Measurements from ENCODE around the gene RETREG1. TPM values are rescaled to one million over a fixed set of nuclear protein-coding genes. Genes with fewer than 3 reads are reported as not detected.
A peak's percentile ranks its signal among the peaks of the same experiment; 100 is the strongest.

RETREG1 gene
- total and polyA plus RNA-seq, 2 of the 13 experiments (the other 11 are each of a cell fraction or from before 2014, with no cell fraction given), result 0.07 TPM; not detected in 1

DNA sequence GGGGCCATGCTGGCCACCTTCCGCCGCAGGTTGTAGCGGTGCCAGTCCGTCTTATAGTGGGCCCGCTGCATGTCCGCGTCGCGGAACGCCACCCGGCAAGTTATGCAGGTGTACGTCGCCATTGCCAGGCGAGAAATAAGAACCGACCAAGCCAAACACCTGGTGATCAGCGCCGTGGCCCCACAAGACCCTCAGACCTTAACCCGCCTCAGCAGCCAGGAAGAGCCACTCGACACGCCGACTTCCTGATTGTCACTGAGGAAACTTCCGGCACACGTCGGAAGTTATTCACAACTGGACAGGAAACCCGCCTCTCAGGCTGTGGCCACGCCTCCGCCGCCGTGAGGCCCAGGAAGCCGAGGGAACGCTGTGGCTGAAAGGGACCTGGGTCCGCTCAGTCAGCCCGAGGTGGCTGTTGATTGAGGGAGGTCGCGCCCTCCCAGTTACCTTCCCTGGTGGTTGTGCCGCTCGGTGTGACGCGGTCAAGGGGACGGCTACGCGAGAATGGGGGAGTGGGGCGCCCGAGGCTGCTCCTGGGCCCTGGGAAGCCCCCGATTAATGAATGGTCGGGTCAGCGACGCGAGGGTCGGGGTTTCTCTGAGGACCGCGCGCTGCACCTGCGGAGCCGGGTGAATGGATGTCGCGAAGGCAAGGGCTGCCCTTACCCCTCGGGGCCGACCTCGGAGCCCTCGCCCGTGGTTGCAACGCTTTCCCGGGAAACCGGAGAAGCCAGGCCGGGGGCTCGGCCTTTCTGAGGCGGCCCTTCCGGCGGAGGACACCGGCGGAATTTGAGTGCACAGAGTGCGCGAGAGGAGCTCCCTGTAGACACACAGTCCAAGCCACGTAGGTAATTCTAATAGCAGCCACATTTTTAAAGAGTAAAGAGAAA, 151.0 kb downstream of the RETREG1 start, which contains the start of gene ZNF622 (continued):
- TF ChIP-seq, protein P1, sequence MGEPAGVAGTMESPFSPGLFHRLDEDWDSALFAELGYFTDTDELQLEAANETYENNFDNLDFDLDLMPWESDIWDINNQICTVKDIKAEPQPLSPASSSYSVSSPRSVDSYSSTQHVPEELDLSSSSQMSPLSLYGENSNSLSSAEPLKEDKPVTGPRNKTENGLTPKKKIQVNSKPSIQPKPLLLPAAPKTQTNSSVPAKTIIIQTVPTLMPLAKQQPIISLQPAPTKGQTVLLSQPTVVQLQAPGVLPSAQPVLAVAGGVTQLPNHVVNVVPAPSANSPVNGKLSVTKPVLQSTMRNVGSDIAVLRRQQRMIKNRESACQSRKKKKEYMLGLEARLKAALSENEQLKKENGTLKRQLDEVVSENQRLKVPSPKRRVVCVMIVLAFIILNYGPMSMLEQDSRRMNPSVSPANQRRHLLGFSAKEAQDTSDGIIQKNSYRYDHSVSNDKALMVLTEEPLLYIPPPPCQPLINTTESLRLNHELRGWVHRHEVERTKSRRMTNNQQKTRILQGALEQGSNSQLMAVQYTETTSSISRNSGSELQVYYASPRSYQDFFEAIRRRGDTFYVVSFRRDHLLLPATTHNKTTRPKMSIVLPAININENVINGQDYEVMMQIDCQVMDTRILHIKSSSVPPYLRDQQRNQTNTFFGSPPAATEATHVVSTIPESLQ (CRISPR knock-in tag; conservative IDR thresholded peaks at IDR 0.05), result no peak; the same call in 1 of the 2 replicates
- TF ChIP-seq KDM4B (CRISPR knock-in tag; IDR thresholded peaks at IDR 0.05) (peak; percentile 13; the same call in 1 of the 2 replicates), RFX5 (IDR thresholded peaks at IDR 0.05; ENCODE audit: low read depth, low read length) (no peak), KLF11 (CRISPR knock-in tag; IDR thresholded peaks at IDR 0.05) (peak; percentile 34; the same call in 1 of the 2 replicates), TMF1 (CRISPR knock-in tag; IDR thresholded peaks at IDR 0.05; ENCODE audit: low read depth) (no peak), SIN3B (IDR thresholded peaks at IDR 0.05; ENCODE audit: low read length) (peak; percentile 67; the same call in 1 of the 2 replicates), ZNF773 (CRISPR knock-in tag; IDR thresholded peaks at IDR 0.05; ENCODE audit: borderline replicate concordance) (no peak), POGZ (CRISPR knock-in tag; IDR thresholded peaks at IDR 0.05) (peak; percentile 81), SYNCRIP (IDR thresholded peaks at IDR 0.05; ENCODE audit: insufficient read depth, low read depth, low read length) (no peak), IRF9 (CRISPR knock-in tag; IDR thresholded peaks at IDR 0.05; ENCODE audit: borderline replicate concordance) (no peak), JARID2 (CRISPR knock-in tag; IDR thresholded peaks at IDR 0.05; ENCODE audit: insufficient replicate concordance) (no peak), TBX2 (CRISPR knock-in tag; IDR thresholded peaks at IDR 0.05; ENCODE audit: borderline replicate concordance) (peak; percentile 80), ZMYM2 (CRISPR knock-in tag; IDR thresholded peaks at IDR 0.05) (0 out of 2 replicates have a peak, but pooled peaks have one; percentile 44), RAD21 (CRISPR knock-in tag; IDR thresholded peaks at IDR 0.05) (no peak; the same call in 1 of the 2 replicates), REST (IDR thresholded peaks at IDR 0.05; ENCODE audit: borderline replicate concordance in 1 of 2, low read depth in 1 of 2, low read length in 2 of 2) (no peak; a peak in 1 of 4 replicates), KMT2B (CRISPR knock-in tag; IDR thresholded peaks at IDR 0.05) (peak; percentile 94), ZNF652 (CRISPR knock-in tag; IDR thresholded peaks at IDR 0.05; ENCODE audit: borderline replicate concordance, low read depth) (no peak)
- TF ChIP-seq, protein P2, sequence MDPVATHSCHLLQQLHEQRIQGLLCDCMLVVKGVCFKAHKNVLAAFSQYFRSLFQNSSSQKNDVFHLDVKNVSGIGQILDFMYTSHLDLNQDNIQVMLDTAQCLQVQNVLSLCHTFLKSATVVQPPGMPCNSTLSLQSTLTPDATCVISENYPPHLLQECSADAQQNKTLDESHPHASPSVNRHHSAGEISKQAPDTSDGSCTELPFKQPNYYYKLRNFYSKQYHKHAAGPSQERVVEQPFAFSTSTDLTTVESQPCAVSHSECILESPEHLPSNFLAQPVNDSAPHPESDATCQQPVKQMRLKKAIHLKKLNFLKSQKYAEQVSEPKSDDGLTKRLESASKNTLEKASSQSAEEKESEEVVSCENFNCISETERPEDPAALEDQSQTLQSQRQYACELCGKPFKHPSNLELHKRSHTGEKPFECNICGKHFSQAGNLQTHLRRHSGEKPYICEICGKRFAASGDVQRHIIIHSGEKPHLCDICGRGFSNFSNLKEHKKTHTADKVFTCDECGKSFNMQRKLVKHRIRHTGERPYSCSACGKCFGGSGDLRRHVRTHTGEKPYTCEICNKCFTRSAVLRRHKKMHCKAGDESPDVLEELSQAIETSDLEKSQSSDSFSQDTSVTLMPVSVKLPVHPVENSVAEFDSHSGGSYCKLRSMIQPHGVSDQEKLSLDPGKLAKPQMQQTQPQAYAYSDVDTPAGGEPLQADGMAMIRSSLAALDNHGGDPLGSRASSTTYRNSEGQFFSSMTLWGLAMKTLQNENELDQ (CRISPR knock-in tag; IDR thresholded peaks at IDR 0.05; ENCODE audit: borderline replicate concordance), result no peak
- TF ChIP-seq, protein P3, sequence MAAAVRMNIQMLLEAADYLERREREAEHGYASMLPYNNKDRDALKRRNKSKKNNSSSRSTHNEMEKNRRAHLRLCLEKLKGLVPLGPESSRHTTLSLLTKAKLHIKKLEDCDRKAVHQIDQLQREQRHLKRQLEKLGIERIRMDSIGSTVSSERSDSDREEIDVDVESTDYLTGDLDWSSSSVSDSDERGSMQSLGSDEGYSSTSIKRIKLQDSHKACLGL (CRISPR knock-in tag; IDR thresholded peaks at IDR 0.05), result peak; percentile 61; the same call in 1 of the 2 replicates

All from HepG2 (cell line).